H1 (cell line): ENCODE data around the gene DNAJC22. TPM values are rescaled to one million over a fixed set of nuclear protein-coding genes. Genes with fewer than 3 reads are reported as not detected.
A peak's percentile ranks its signal among the peaks of the same experiment; 100 is the strongest.

Source experiments
- CTCF ChIA-PET: fragments of 300-600 bp; sonication (Branson Sonifier 250); formaldehyde crosslinking; loops from one replicate; lab custom pipeline; 2021; ENCODE audit not compliant: partially characterized antibody; lab: Charles Lee
- POLR2A ChIA-PET: fragments of 300-600 bp; sonication (Branson Sonifier 250); formaldehyde crosslinking; loops from one replicate; lab custom pipeline; 2021; ENCODE audit warnings: inconsistent platforms; ENCODE audit not compliant: partially characterized antibody; lab: Charles Lee
- DNase-seq, 2 experiments: peaks; one replicate each; pipeline versions ENCODE4 v3.0.0 to v3.0.0-alpha.2; 2010 to 2022; ENCODE audit warnings: low spot score in 2 of 2, low read depth in 1 of 2, mixed read lengths in 1 of 2
- FAIRE-seq: peaks from 2 replicates; lab custom pipeline; 2011; peaks lifted over from hg19 to GRCh38; lab: Jason Lieb, UNC
- H2AFZ ChIP-seq: 2 replicates; pipeline ENCODE4 v1.8.1; 2012; ENCODE audit warnings: low read length, inconsistent platforms
- H2AK5ac ChIP-seq: 2 replicates; pipeline ENCODE4 v1.6.1; 2013; ENCODE audit warnings: low read depth, low read length
- H2BK120ac ChIP-seq: replicated peaks from 2 replicates; pipeline ENCODE3; 2013; ENCODE audit warnings: low read depth, low read length, inconsistent platforms
- H2BK12ac ChIP-seq: 2 replicates; pipeline ENCODE4 v1.6.1; 2013; ENCODE audit warnings: low read depth, low read length
- H2BK15ac ChIP-seq: 2 replicates; pipeline ENCODE4 v1.6.1; 2013; ENCODE audit warnings: low read length
- H2BK20ac ChIP-seq: 2 replicates; pipeline ENCODE4 v1.6.1; 2013; ENCODE audit warnings: low read length
- H2BK5ac ChIP-seq: 2 replicates; pipeline ENCODE4 v1.6.1; 2013; ENCODE audit warnings: low read depth, low read length
- H3K14ac ChIP-seq: 2 replicates; pipeline ENCODE4 v1.6.1; 2013; ENCODE audit warnings: inconsistent platforms; ENCODE audit not compliant: insufficient read length
- H3K18ac ChIP-seq: 2 replicates; pipeline ENCODE4 v1.6.1; 2013; ENCODE audit warnings: low read length; ENCODE audit errors: extremely low read depth
- H3K23ac ChIP-seq: 2 replicates; pipeline ENCODE4 v1.6.1; 2013; ENCODE audit warnings: inconsistent platforms; ENCODE audit not compliant: insufficient read length
- H3K23me2 ChIP-seq: 2 replicates; pipeline ENCODE4 v1.6.1; 2013; ENCODE audit warnings: low read depth, low read length
- H3K27ac ChIP-seq: 2 replicates; pipeline ENCODE4 v1.6.1; 2011; ENCODE audit warnings: low read depth, low read length, inconsistent platforms
- H3K27me3 ChIP-seq, 4 experiments: replicated peaks in 1 of 4; 1 replicate in 1 of 4; 2 replicates in 3 of 4; pipeline versions ENCODE4 v1.6.1 to v1.8.1; 2011 to 2013; ENCODE audit warnings: low read length in 3 of 4, mild to moderate bottlenecking in 3 of 4, inconsistent platforms in 2 of 4, mixed read lengths in 2 of 4, moderate library complexity in 1 of 4; ENCODE audit not compliant: control insufficient read depth in 3 of 4, insufficient read depth in 3 of 4; ENCODE audit errors: extremely low read depth in 1 of 4
- H3K36me3 ChIP-seq, 4 experiments: 2 replicates each; pipeline versions ENCODE4 v1.6.1 to v1.8.1; 2011 to 2013; ENCODE audit warnings: mild to moderate bottlenecking in 4 of 4, low read length in 3 of 4, moderate library complexity in 2 of 4, control low read depth in 1 of 4, inconsistent platforms in 1 of 4; ENCODE audit not compliant: insufficient read depth in 4 of 4, control insufficient read depth in 2 of 4
- H3K4ac ChIP-seq: replicated peaks from 2 replicates; pipeline ENCODE3; 2013; ENCODE audit warnings: low read length, low read depth, mixed read lengths, inconsistent platforms; ENCODE audit not compliant: insufficient read length
- H3K4me1 ChIP-seq, 4 experiments: replicated peaks in 1 of 4; 1 replicate in 1 of 4; 2 replicates in 3 of 4; pipeline versions ENCODE4 v1.6.1 to v1.8.1; 2011 to 2013; ENCODE audit warnings: low read length in 3 of 4, inconsistent platforms in 2 of 4, mixed read lengths in 1 of 4; ENCODE audit not compliant: insufficient read depth in 4 of 4, control insufficient read depth in 3 of 4
- H3K4me2 ChIP-seq, 2 experiments: 2 replicates each; pipeline versions ENCODE4 v1.6.1 to v1.8.1; 2011 to 2013; ENCODE audit warnings: low read depth in 2 of 2, low read length in 2 of 2, control low read depth in 1 of 2, inconsistent platforms in 1 of 2, mild to moderate bottlenecking in 1 of 2; ENCODE audit not compliant: insufficient read depth in 1 of 2
- H3K4me3 ChIP-seq, 4 experiments: fragments of 200-600, 300-600 bp in 1 of 4; sonication (generic), shearing (Covaris generic), sonication (Bioruptor Twin) in 1 of 4; 2 replicates each; pipeline versions ENCODE4 v1.5.1 to v1.8.1; 2011 to 2016; ENCODE audit warnings: low read length in 4 of 4, low read depth in 3 of 4, control low read depth in 2 of 4, inconsistent platforms in 2 of 4, mild to moderate bottlenecking in 2 of 4, mixed read lengths in 1 of 4, moderate library complexity in 1 of 4; ENCODE audit not compliant: insufficient read depth in 2 of 4; ENCODE audit errors: extremely low read depth in 1 of 4
- H3K56ac ChIP-seq: replicated peaks from 2 replicates; pipeline ENCODE3; 2013; ENCODE audit warnings: low read depth, mild to moderate bottlenecking, mixed read lengths, low read length, inconsistent platforms; ENCODE audit not compliant: insufficient read length
- H3K79me1 ChIP-seq: 2 replicates; pipeline ENCODE4 v1.6.1; 2013; ENCODE audit warnings: low read depth, low read length, control low read depth
- H3K79me2 ChIP-seq, 2 experiments: 2 replicates each; pipeline versions ENCODE4 v1.6.1 to v1.8.1; 2012 to 2013; ENCODE audit warnings: low read length in 2 of 2, mild to moderate bottlenecking in 2 of 2, inconsistent platforms in 1 of 2; ENCODE audit not compliant: insufficient read depth in 2 of 2, control insufficient read depth in 1 of 2
- H3K9ac ChIP-seq, 4 experiments: replicated peaks in 1 of 4; 1 replicate in 1 of 4; 2 replicates in 3 of 4; pipeline versions ENCODE4 v1.6.1 to v1.8.1; 2011 to 2013; ENCODE audit warnings: low read depth in 3 of 4, low read length in 3 of 4, control low read depth in 2 of 4, mild to moderate bottlenecking in 2 of 4, moderate library complexity in 2 of 4, inconsistent platforms in 1 of 4; ENCODE audit errors: extremely low read depth in 1 of 4
- H3K9me3 ChIP-seq, 2 experiments: 2 replicates each; pipeline versions ENCODE4 v1.6.1 to v1.8.1; 2012 to 2013; ENCODE audit warnings: mild to moderate bottlenecking in 2 of 2, moderate library complexity in 2 of 2, control low read depth in 1 of 2, inconsistent platforms in 1 of 2, low read depth in 1 of 2, low read length in 1 of 2, mixed read lengths in 1 of 2; ENCODE audit not compliant: insufficient read depth in 2 of 2
- H4K20me1 ChIP-seq, 2 experiments: replicated peaks in 1 of 2; 2 replicates each; pipeline versions ENCODE3 to v1.8.1; 2011 to 2013; ENCODE audit warnings: inconsistent platforms in 2 of 2, low read length in 2 of 2, mild to moderate bottlenecking in 1 of 2; ENCODE audit not compliant: insufficient read depth in 2 of 2, control insufficient read depth in 1 of 2
- H4K5ac ChIP-seq: 2 replicates; pipeline ENCODE4 v1.6.1; 2013; ENCODE audit warnings: low read length, low read depth, mixed read lengths, inconsistent platforms; ENCODE audit not compliant: insufficient read length
- H4K8ac ChIP-seq: 2 replicates; pipeline ENCODE4 v1.8.0; 2013; ENCODE audit warnings: mild to moderate bottlenecking, moderate library complexity, low read length, inconsistent platforms; ENCODE audit not compliant: insufficient read depth; ENCODE audit errors: extremely low read depth
- H4K91ac ChIP-seq: replicated peaks from 2 replicates; pipeline ENCODE3; 2013; ENCODE audit warnings: low read length, mixed read lengths, inconsistent platforms; ENCODE audit not compliant: insufficient read length
- CTCF ChIP-seq, 3 experiments: IDR thresholded peaks; 1 replicate in 2 of 3; 2 replicates in 1 of 3; pipeline versions ENCODE4 v1.5.1 to v1.6.1; 2011; ENCODE audit warnings: low read length in 3 of 3, mild to moderate bottlenecking in 3 of 3, inconsistent platforms in 2 of 3, low read depth in 1 of 3, moderate library complexity in 1 of 3; ENCODE audit not compliant: insufficient read depth in 1 of 3; ENCODE audit errors: control extremely low read depth in 1 of 3
- SP4 ChIP-seq: IDR thresholded peaks from 2 replicates; pipeline ENCODE4 v1.6.1; 2012; ENCODE audit warnings: low read length, inconsistent platforms
- whole genome bisulfite sequencing, 2 experiments: shearing (Covaris generic) in 1 of 2; methylation state at CpG; one replicate each; pipeline versions ENCODE4 v1.1.6 to v1.1.7; 2013 to 2015; ENCODE audit warnings: low lambda C conversion rate in 2 of 2, mixed read lengths in 2 of 2, inconsistent platforms in 1 of 2, low coverage in 1 of 2, missing lambda C conversion rate in 1 of 2; ENCODE audit not compliant: insufficient replicate concordance in 2 of 2, insufficient coverage in 1 of 2, insufficient read length in 1 of 2; ENCODE audit errors: extremely low coverage in 1 of 2, missing lambda C conversion rate in 1 of 2; 5-methylcytosine and 5-hydroxymethylcytosine counted together
- polyA plus RNA-seq, 7 experiments: library from polyadenylated mRNA; depleted of rRNA in 3 of 7; stranded (reverse) in 5 of 7; unstranded in 2 of 7; fragments of >200 nt in 5 of 7; fragments of 200-250 nt in 2 of 7; gene quantifications; 1 replicate in 5 of 7; 2 replicates in 1 of 7; 4 replicates in 1 of 7; pipeline versions ENCODE4 v1.2.1 to v1.2.3, GENCODE V29; 2011 to 2013; ENCODE audit warnings: missing spikeins in 2 of 7, mixed read lengths in 2 of 7
- total RNA-seq: library from RNA; stranded (reverse); fragmentation: NEBNext Ultra II Directional; extraction: Animal tissue kit (Norgen Biotek cat#: 25700); gene quantifications from 2 replicates; pipeline ENCODE4 v1.2.1, GENCODE V29; 2021

Gene DNAJC22
- total and polyA plus RNA-seq, 2 of the 8 experiments (the other 6 are each of a cell fraction or from before 2014, with no cell fraction given), result 0.20 to 0.39 TPM

DNA sequence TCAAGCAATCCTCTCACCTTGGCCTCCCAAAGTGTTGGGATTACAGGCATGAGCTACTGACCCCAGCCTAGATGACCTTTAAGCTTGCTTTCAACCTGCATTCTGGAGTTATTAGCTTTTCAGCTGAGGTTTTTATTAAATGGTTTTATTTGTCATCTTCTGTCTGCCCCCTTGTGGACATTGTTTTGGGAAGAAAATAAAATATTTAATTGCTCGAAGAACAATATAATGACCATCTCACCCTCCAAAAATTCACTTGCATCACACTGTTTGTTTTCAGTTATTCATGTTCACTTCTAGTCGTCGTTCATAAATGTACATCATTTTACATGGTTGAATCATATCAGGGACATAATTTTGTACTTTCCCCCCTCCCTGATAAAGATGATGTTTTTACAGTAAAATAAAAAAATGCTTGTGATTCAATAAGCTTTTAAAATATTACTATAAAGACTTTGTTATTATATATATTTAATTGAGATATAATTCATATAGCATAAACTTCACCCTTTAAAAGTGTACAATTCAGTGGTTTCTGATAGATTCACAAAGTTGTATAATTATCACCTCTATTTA is 10.5 kb downstream of the DNAJC22 start:
- no peaks in the 10 kb centered on the region for H3K79me2 ChIP-seq
- H3K18ac ChIP-seq, result no peak overlapping the region
- H2BK12ac ChIP-seq, result no peak overlapping the region
- POLR2A ChIA-PET, result no interaction called here
- H3K79me1 ChIP-seq, result no peaks in the 10 kb centered on the region
- no peak overlapping the region for H3K14ac ChIP-seq
- H3K4me3 ChIP-seq, result no peak overlapping the region
- no peak overlapping the region for H2BK120ac ChIP-seq
- peaks cover 0 to 3% (median 0%) of the 10 kb centered on the region in 4 experiments; a peak in 1 of 7 replicates for H3K4me1 ChIP-seq
- H3K23me2 ChIP-seq, result no peaks in the 10 kb centered on the region
- no peak overlapping the region for H3K4ac ChIP-seq
- H2AK5ac ChIP-seq, result no peak overlapping the region
- no peak overlapping the region for H3K27ac ChIP-seq
- DNase-seq (no peak), FAIRE-seq (no peak)
- no peak overlapping the region for H3K56ac ChIP-seq
- no peaks in the 10 kb centered on the region for H3K36me3 ChIP-seq
- H3K4me2 ChIP-seq, result no peak overlapping the region
- WGBS, 2 experiments, result 39% methylated on average over 3 of the region's 3 CpGs; no CpG with 5 or more reads in 1 of the 2 experiments
- H4K91ac ChIP-seq, result no peak overlapping the region
- no peak overlapping the region for H4K8ac ChIP-seq
- CTCF ChIA-PET, result interaction anchor here (0.6 to 26.7 kb wide), 31 partner anchors 9 to 318 kb away, joined by 3 to 538 read pairs (median 12); partner anchors contain the start of genes DNAJC22, PRPH, SPATS2 and TROAP
- no peak overlapping the region for H2BK15ac ChIP-seq
- no peak overlapping the region for H3K23ac ChIP-seq
- H3K9ac ChIP-seq, result no peak overlapping the region
- H3K27me3 ChIP-seq, result no peaks in the 10 kb centered on the region
- H2AFZ ChIP-seq, result no peak overlapping the region
- TF ChIP-seq SP4 (no peak), CTCF (IDR thresholded peaks at IDR 0.05; ENCODE audit: control extremely low read depth in 1 of 3, insufficient read depth in 1 of 3, low read depth in 1 of 3, low read length in 3 of 3) (peak in 1 of 3 experiments; percentile 38; a peak in 2 of 4 replicates)
- no peaks in the 10 kb centered on the region for H3K9me3 ChIP-seq
- H4K20me1 ChIP-seq, result no peaks in the 10 kb centered on the region
- no peak overlapping the region for H2BK5ac ChIP-seq
- H2BK20ac ChIP-seq, result no peak overlapping the region
- H4K5ac ChIP-seq, result no peak overlapping the region
